Measurements from ENCODE around the gene MEIS2. TPM values are rescaled to one million over a fixed set of nuclear protein-coding genes. Genes with fewer than 3 reads are reported as not detected.

Gene MEIS2
- total and polyA plus RNA-seq, 2 of the 13 experiments (the other 11 are each of a cell fraction or from before 2014, with no cell fraction given): 10.7 to 12.4 TPM

- intact Hi-C loops (cut with micrococcal nuclease; ENCODE audit: unreplicated experiment): loop anchor here (1.0 to 2.0 kb wide), 4 partner anchors 222 to 997 kb away; no protein-coding TSS in a partner anchor
- Histone ChIP-seq H3K36me3 (replicated peaks in 1 of 2; ENCODE audit: control insufficient read depth in 1 of 2, insufficient read depth in 2 of 2, low read length in 2 of 2) (no peaks in the 10 kb centered on the region), H2AFZ (ENCODE audit: low read length) (no peak overlapping the region), H3K9ac (ENCODE audit: insufficient read depth, low read depth, low read length) (no peak overlapping the region), H3K27me3 (ENCODE audit: control insufficient read depth in 1 of 2, insufficient read depth in 2 of 2, low read length in 2 of 2) (peaks cover 5 to 72% of the 10 kb centered on the region in 2 experiments), H4K20me1 (ENCODE audit: insufficient read depth, low read length) (no peaks in the 10 kb centered on the region), H3K4me2 (ENCODE audit: low read depth, low read length) (no peak overlapping the region; the same call in 1 of the 2 replicates), H3K4me3 (replicated peaks in 1 of 3; ENCODE audit: insufficient read depth in 1 of 3, low read depth in 2 of 3, low read length in 3 of 3) (no peak overlapping the region), H3K4me1 (ENCODE audit: insufficient read depth, low read length) (peaks cover 23% of the 10 kb centered on the region), H3K27ac (ENCODE audit: extremely low read length, insufficient read depth, low read length) (no peak overlapping the region), H3K9me3 (ENCODE audit: low read length) (no peaks in the 10 kb centered on the region), H3K79me2 (ENCODE audit: insufficient read depth, low read length) (no peaks in the 10 kb centered on the region)
- FAIRE-seq (peak; percentile 44), DNase-seq (ENCODE audit: low spot score) (peak; percentile 69), ATAC-seq (peak; percentile 93)
- ChIA-PET CTCF (ENCODE audit: low intra/inter-chr PET ratio, low total read pairs) (interaction anchor here (2.1 to 2.5 kb wide), 2 partner anchors 222 to 250 kb away, joined by 26 to 42 read pairs; no protein-coding TSS in a partner anchor), POLR2A (no interaction called here)
- in situ Hi-C loops (cut with HindIII; ENCODE audit: extremely low pct_ligation_motif_present, low pct_unique_long_range_greater_than_20kb): loop anchor here (5.0 to 25.0 kb wide), 2 partner anchors 223 to 1003 kb away; no protein-coding TSS in a partner anchor
- WGBS (ENCODE audit: low lambda C conversion rate): 29% methylated on average over 26 of the region's 27 CpGs
- no TSS peak for BruUV-seq (replicated peaks)
- peak; percentile 92 for TF ChIP-seq SMC3 (IDR thresholded peaks at IDR 0.05; ENCODE audit: low read length)
- TF ChIP-seq XRCC5 (optimal IDR thresholded peaks at IDR 0.05; ENCODE audit: low read length): peak; percentile 63
- 0 out of 2 replicates have a peak, but pooled peaks have one; percentile 36 for TF ChIP-seq CBX2 (IDR thresholded peaks at IDR 0.05; ENCODE audit: low read depth, low read length)
- TF ChIP-seq CBX2 (CRISPR knock-in tag; IDR thresholded peaks at IDR 0.05; ENCODE audit: low read depth): peak; percentile 42; the same call in 1 of the 2 replicates
- no peak for TF ChIP-seq RNF2 (conservative IDR thresholded peaks at IDR 0.05; ENCODE audit: low read depth)
- no peak for TF ChIP-seq ZNF460 (CRISPR knock-in tag; IDR thresholded peaks at IDR 0.05; ENCODE audit: borderline replicate concordance)
- no peak for TF ChIP-seq IRF1 (CRISPR knock-in tag; IDR thresholded peaks at IDR 0.05; ENCODE audit: low read depth)
- TF ChIP-seq ZFP36 (IDR thresholded peaks at IDR 0.05; ENCODE audit: borderline replicate concordance, low read depth, low read length, partially characterized antibody): no peak
- no peak for TF ChIP-seq MAFG (CRISPR knock-in tag; IDR thresholded peaks at IDR 0.05)
- TF ChIP-seq PRDM4 (CRISPR knock-in tag; IDR thresholded peaks at IDR 0.05; ENCODE audit: borderline replicate concordance): no peak
- TF ChIP-seq YY1 (IDR thresholded peaks at IDR 0.05; ENCODE audit: insufficient read depth, insufficient replicate concordance, low read depth, low read length): peak; percentile 27
- TF ChIP-seq HDAC1 (CRISPR knock-in tag; IDR thresholded peaks at IDR 0.05): no peak
- TF ChIP-seq E2F5 (CRISPR knock-in tag; conservative IDR thresholded peaks at IDR 0.05): no peak
- no peak for TF ChIP-seq MED13 (CRISPR knock-in tag; IDR thresholded peaks at IDR 0.05)
- 0 out of 2 replicates have a peak, but pooled peaks have one; percentile 43 for TF ChIP-seq PATZ1 (CRISPR knock-in tag; IDR thresholded peaks at IDR 0.05)
- TF ChIP-seq ZNF788 (CRISPR knock-in tag; IDR thresholded peaks at IDR 0.05; ENCODE audit: borderline replicate concordance): no peak
- no peak for TF ChIP-seq NFIC (IDR thresholded peaks at IDR 0.05; ENCODE audit: low read length)
- no peak for TF ChIP-seq ZNF607 (CRISPR knock-in tag; IDR thresholded peaks at IDR 0.05; ENCODE audit: borderline replicate concordance)
These were observed 216.4 kb downstream of the MEIS2 start for GRCh38 chr15:36883713-36884517.

Data from HepG2 (cell line).